VCaP (cell line): ENCODE results near the gene CEP76.
"Not testable (repeated sequence)": the region's sequence is repeated elsewhere in the genome, so short reads cannot be mapped to it uniquely, and the experiment has no call there.

Source experiments
- H3K27ac ChIP-seq: fragments of 450-650 bp; 2 replicates; pipeline ENCODE4 v1.5.1; 2017
- TF ChIP-seq, protein P1 (sequence below): fragments of 450-650 bp; conservative IDR thresholded peaks from 2 replicates; pipeline ENCODE4 v1.5.1; 2017; ENCODE audit warnings: mild to moderate bottlenecking, moderate library complexity

The CEP76 gene

DNA sequence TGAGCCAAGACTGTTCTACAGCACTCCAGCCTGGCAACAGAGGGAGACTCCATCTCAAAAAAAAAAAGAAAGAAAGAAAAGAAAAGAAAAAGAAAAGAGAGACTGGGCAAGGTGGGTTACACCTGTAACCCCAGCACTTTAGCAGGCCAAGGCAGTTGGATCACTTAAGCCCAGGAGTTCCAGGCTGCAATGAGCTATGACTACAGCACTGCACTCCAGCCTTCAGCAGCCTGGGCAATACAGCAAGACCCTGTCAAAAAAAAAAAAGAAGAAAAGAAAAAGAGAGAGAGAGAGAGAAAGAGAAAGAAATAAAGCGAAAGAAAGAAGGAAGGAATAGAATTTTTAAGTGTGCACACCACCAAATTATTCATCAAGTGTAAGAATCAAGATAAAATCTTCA, 47.6 kb downstream of the CEP76 start:
- TF ChIP-seq, protein P1, sequence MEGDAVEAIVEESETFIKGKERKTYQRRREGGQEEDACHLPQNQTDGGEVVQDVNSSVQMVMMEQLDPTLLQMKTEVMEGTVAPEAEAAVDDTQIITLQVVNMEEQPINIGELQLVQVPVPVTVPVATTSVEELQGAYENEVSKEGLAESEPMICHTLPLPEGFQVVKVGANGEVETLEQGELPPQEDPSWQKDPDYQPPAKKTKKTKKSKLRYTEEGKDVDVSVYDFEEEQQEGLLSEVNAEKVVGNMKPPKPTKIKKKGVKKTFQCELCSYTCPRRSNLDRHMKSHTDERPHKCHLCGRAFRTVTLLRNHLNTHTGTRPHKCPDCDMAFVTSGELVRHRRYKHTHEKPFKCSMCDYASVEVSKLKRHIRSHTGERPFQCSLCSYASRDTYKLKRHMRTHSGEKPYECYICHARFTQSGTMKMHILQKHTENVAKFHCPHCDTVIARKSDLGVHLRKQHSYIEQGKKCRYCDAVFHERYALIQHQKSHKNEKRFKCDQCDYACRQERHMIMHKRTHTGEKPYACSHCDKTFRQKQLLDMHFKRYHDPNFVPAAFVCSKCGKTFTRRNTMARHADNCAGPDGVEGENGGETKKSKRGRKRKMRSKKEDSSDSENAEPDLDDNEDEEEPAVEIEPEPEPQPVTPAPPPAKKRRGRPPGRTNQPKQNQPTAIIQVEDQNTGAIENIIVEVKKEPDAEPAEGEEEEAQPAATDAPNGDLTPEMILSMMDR = no peak
- peak overlapping the region; percentile 95; the same call in 1 of the 2 replicates for H3K27ac ChIP-seq

DNA sequence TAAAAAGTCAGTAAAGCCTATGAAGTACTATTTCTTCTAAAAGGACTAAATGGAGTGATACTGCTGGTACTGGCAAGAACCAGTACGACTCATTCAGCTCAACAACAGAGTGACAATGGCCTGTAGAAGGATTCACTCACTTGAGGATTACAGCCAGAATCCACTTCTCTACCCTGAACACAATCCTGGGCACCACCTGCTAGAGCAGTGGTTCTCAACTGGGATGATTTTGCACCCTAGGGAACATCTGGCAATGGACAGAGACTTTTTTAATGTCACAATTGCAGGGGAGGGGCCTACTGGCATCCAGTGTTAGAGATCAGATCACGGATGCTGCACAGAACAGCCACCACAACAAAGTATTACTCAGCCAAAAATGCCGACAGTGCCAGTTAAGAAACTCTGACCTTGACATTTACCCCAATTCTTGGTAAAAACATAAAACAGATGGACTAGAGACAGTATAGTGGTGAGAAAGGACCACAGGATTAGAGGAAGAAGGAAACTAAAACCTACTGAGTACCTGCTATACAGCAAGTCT, 49.6 kb downstream of the CEP76 start:
- TF ChIP-seq, protein P1 = no peak
- no peak overlapping the region for H3K27ac ChIP-seq

DNA sequence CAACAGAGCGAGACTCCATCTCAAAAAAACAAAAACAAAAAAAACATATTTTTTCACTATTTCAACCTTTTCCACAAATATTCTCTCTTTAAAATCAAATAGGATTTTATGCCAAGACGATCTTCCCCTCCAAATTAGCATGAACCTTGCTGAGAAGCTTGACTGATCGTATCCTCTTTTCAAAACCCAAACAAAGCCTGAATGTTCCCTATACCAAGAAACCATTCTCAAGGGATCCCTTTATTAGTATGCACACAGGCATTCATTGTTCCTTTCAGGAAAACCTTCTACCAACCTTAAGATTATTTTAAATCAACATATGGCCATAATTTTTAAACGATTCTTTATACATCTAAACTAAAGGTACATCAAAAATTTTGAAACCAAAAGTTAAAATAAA, 50.9 kb downstream of the CEP76 start:
- no peak overlapping the region for H3K27ac ChIP-seq
- TF ChIP-seq, protein P1 = no peak

DNA sequence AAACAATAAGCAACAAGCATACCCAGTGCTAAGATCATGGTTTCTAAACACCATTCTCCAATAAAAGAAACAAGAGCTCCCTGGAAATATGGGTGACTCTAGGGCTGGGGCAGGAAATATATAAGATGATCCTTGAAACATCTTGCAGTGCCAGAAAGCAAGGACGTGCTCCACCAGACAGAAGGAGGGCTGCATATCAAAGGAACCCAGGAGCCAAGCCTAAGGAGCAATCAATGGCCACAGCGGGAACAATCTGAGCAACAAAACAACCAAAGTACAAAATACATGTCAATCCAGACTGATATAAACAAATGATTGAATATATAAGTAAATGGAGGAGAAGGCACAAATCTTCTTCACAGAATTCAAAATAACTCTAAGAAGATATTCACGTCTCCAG, 54.8 kb downstream of the CEP76 start:
- TF ChIP-seq, protein P1 = no peak
- H3K27ac ChIP-seq = no peak overlapping the region

DNA sequence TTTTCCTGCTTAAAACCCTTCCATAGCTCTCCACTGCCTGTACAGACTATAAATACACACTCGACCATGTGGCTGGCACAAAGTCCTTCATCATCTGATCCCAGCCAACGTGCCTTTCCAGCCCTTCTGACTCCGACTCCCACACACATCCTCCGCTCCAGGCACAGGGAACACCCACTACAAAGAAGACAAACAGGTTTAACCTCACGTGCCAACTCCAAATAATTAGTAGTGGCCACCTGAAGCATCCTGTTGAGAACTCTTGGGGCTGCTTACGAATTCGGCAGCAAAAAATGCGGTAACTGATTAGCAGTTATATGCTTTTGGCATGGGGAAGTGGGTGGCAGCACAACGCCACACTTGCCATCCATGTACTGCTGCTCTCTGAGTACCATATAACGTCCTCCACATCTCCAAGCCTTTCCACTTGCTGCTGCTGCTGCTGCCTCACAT, 56.7 kb downstream of the CEP76 start:
- TF ChIP-seq, protein P1 = no peak
- H3K27ac ChIP-seq = peak overlapping the region; percentile 59

DNA sequence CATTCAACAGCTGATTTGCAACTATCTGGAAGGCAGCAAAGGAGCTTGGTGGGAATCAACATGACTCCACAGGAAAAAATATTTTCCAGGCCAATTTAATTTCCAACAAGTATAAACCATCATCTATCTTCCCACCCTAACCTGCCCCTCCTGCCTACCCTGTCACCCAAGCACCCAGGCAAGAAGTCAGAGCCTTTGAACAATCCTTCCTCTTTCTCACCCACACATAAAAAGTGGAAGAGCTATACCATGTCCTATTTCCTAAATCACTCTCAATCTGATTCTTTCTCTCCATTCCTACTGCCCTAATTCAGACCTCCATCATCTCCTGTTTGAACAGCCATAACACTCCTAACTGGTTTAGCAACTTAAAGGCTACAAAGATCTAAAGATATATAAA, 57.3 kb downstream of the CEP76 start:
- peak overlapping the region; percentile 59 for H3K27ac ChIP-seq
- TF ChIP-seq, protein P1 = no peak

DNA sequence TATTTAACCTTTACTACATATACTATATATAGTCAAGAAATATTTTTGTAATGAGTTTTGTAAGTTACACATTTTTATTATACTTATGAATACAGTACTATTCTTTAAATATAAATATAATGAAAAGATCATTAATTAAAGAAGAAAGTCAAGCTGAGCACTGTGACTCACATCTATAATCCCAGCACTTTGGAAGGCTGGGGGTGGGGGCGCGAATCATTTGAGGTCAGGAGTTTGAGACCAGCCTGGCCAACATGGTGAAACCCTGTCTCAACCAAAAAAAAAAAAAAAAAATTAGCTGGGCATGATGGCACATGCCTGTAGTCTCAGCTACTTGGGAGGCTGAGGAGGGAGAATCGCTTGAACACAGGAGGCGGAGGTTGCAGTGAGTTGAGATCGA, 58.8 kb downstream of the CEP76 start:
- not testable (repeated sequence) for H3K27ac ChIP-seq

DNA sequence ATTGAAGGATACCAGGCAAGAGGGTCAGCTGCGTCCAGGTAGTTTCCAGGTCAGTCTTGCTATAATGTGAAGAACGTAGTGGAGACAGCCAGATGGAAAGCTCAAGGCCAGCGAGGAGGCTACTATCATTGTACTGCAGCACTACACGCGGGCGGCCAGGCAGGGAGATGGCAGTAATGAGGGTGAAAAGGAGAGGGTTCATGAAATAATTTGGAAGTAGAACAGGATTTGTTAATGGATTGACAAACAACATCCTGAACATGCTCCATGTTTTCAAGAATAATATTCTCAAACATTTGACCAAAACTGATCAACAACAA, 61.7 kb downstream of the CEP76 start:
- no peak overlapping the region for H3K27ac ChIP-seq
- TF ChIP-seq, protein P1 = no peak
